ENCODE results near the gene DGAT2. TPM values are rescaled to one million over a fixed set of nuclear protein-coding genes. Genes with fewer than 3 reads are reported as not detected.
"Not testable (repeated sequence)": the region's sequence is repeated elsewhere in the genome, so short reads cannot be mapped to it uniquely, and the experiment has no call there.

DGAT2 gene
- total RNA-seq (2014; rRNA removed; shearing (Covaris generic)): 1.9 and 3.9 TPM in 2 replicates
- 6.2 and 6.6 TPM in 2 replicates for polyA plus RNA-seq (2014; cell fraction: nucleus; rRNA removed)

GRCh38 chr11:75768112-75768908 is at the start of gene DGAT2:
TSS of gene DGAT2 (plus strand) at chr11:75768778. CDS start at chr11:75768992, 214 bp downstream.
- peak; percentile 42 for DNase-seq (ENCODE audit: extremely low read depth, low read depth)

GRCh38 chr11:75719340-75720239 is 49.0 kb upstream of the DGAT2 start:
- no peak for DNase-seq (ENCODE audit: extremely low read depth, low read depth)

- DNase-seq (ENCODE audit: extremely low read depth, low read depth): no peak
Measured at GRCh38 chr11:75720639-75721038, 47.9 kb upstream of the DGAT2 start.

- no peak for DNase-seq (ENCODE audit: extremely low read depth, low read depth)
Measured at GRCh38 chr11:75721852-75722668, 46.5 kb upstream of the DGAT2 start.

GRCh38 chr11:75722669-75723042 is 45.9 kb upstream of the DGAT2 start:
- DNase-seq (ENCODE audit: extremely low read depth, low read depth): no peak

- no peak for DNase-seq (ENCODE audit: extremely low read depth, low read depth)
Measured at GRCh38 chr11:75725547-75726320, 42.8 kb upstream of the DGAT2 start.

GRCh38 chr11:75728992-75729391 is 39.6 kb upstream of the DGAT2 start:
- no peak for DNase-seq (ENCODE audit: extremely low read depth, low read depth)

- DNase-seq (ENCODE audit: extremely low read depth, low read depth): no peak
Measured at GRCh38 chr11:75731095-75731494, 37.5 kb upstream of the DGAT2 start.

- DNase-seq (ENCODE audit: extremely low read depth, low read depth): no peak
Measured at GRCh38 chr11:75733071-75733430, 35.5 kb upstream of the DGAT2 start.

- DNase-seq (ENCODE audit: extremely low read depth, low read depth): no peak
Measured at GRCh38 chr11:75733431-75734107, 35.0 kb upstream of the DGAT2 start.

GRCh38 chr11:75734491-75735180 is 33.9 kb upstream of the DGAT2 start:
- DNase-seq (ENCODE audit: extremely low read depth, low read depth): no peak

GRCh38 chr11:75735181-75735845 is 33.3 kb upstream of the DGAT2 start:
- no peak for DNase-seq (ENCODE audit: extremely low read depth, low read depth)

- no peak for DNase-seq (ENCODE audit: extremely low read depth, low read depth)
Measured at GRCh38 chr11:75737314-75737713, 31.3 kb upstream of the DGAT2 start.

GRCh38 chr11:75740681-75741080 is 27.9 kb upstream of the DGAT2 start:
- no peak for DNase-seq (ENCODE audit: extremely low read depth, low read depth)

- not testable (repeated sequence) for DNase-seq (ENCODE audit: extremely low read depth, low read depth)
Measured at GRCh38 chr11:75743159-75743558, 25.4 kb upstream of the DGAT2 start.

- no peak for DNase-seq (ENCODE audit: extremely low read depth, low read depth)
Measured at GRCh38 chr11:75743711-75744563, 24.6 kb upstream of the DGAT2 start.

GRCh38 chr11:75745807-75746206 is 22.8 kb upstream of the DGAT2 start:
- no peak for DNase-seq (ENCODE audit: extremely low read depth, low read depth)

All from NCI-H460 (cell line).